Testis (tissue), 3 donors: ENCODE results near the gene FBXL13. TPM values are rescaled to one million over a fixed set of nuclear protein-coding genes. Genes with fewer than 3 reads are reported as not detected.

ENCODE experiments used
- DNase-seq: peaks from one replicate; pipeline ENCODE4 v3.0.0-alpha.2; 2019
- H3K27ac ChIP-seq, 2 donors: fragments of 200-600 bp; sonication (generic); one replicate each; pipeline ENCODE4 v1.5.1; 2019
- H3K27me3 ChIP-seq: fragments of 200-600 bp; sonication (generic); one replicate; pipeline ENCODE4 v1.5.1; 2019
- H3K36me3 ChIP-seq: fragments of 200-600 bp; sonication (generic); one replicate; pipeline ENCODE4 v1.5.1; 2017; ENCODE audit warnings: low read depth; ENCODE audit errors: missing control alignments
- H3K4me1 ChIP-seq: fragments of 200-600 bp; sonication (generic); one replicate; pipeline ENCODE4 v1.5.1; 2019
- H3K4me3 ChIP-seq, 2 donors: fragments of 200-600 bp; sonication (generic); one replicate each; pipeline ENCODE4 v1.5.1; 2017 to 2019
- H3K9me3 ChIP-seq: fragments of 200-600 bp; sonication (generic); one replicate; pipeline ENCODE4 v1.5.1; 2017
- POLR2A ChIP-seq: fragments of 450-650 bp; IDR thresholded peaks from one replicate; pipeline ENCODE4 v1.6.1; 2017; ENCODE audit warnings: antibody characterized with exemption, mild to moderate bottlenecking, moderate library complexity
- WGBS, 2 donors: methylation state at CpG; one replicate each; pipeline ENCODE4 v1.1.5; 2018; 5-methylcytosine and 5-hydroxymethylcytosine counted together
- intact Hi-C: fragments of 100-400 bp; cut with DNase I; formaldehyde crosslinking; loops from one replicate; pipeline ENCODE4 v1.15.1; 2023; ENCODE audit warnings: low total_unique reads
- polyA plus RNA-seq: library from polyadenylated mRNA; stranded (reverse); fragments of 350-450 nt; fragmentation: Illumina TruSeq; extraction: RNeasy Lipid Tissue Mini Kit (QIAGEN cat#74804); gene quantifications from one replicate; pipeline ENCODE4 v1.2.3, GENCODE V29; 2014; ENCODE audit warnings: low read depth, low replicate concordance; ENCODE audit not compliant: insufficient read depth
- total RNA-seq, 2 donors: library from RNA; depleted of rRNA; stranded (reverse); fragments of >200 nt; gene quantifications; one replicate each; pipeline ENCODE4 v1.2.3, GENCODE V29; 2016
- TF ChIP-seq, protein P1 (sequence below), 3 experiments: fragments of 450-650 bp in 2 of 3; fragments of 200-600 bp in 1 of 3; sonication (generic) in 1 of 3; IDR thresholded peaks; one replicate each; pipeline ENCODE4 v1.5.1; 2016 to 2019; ENCODE audit warnings: antibody characterized with exemption in 3 of 3, mild to moderate bottlenecking in 2 of 3, moderate library complexity in 1 of 3

Gene FBXL13
- total and polyA plus RNA-seq, 3 donors from 2014 or later, result 21.1 to 38.8 (median 28.6) TPM

DNA sequence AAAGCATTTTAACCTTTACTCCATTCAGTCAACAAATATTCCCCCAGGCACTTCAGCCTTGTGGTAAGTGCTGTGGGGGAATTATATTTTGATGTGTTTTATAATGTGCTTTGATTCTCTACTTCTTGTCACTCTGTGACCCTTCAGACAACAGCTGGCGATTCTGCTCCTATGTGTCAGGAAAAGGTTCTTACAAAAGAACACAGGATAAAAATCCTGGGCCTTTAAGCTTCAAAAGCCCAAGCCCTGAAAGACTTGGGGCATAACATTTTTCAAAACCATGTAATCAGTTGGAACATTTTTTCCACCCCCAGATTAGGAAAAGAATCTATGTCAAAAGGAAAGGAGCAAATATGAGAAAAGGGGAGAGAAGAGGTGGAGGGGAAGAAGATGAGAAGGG is 199.6 kb downstream of the FBXL13 start:
- Histone ChIP-seq H3K9me3 (no peaks in the 10 kb centered on the region), H3K4me1 (no peaks in the 10 kb centered on the region), H3K27me3 (no peaks in the 10 kb centered on the region), H3K27ac (no peak overlapping the region), H3K36me3 (no peaks in the 10 kb centered on the region), H3K4me3 (no peak overlapping the region)
- 83 to 88% methylated on average over 1 of the region's 1 CpG for WGBS, 2 donors
- intact Hi-C loops, result no loop called here
- TF ChIP-seq, protein P1, sequence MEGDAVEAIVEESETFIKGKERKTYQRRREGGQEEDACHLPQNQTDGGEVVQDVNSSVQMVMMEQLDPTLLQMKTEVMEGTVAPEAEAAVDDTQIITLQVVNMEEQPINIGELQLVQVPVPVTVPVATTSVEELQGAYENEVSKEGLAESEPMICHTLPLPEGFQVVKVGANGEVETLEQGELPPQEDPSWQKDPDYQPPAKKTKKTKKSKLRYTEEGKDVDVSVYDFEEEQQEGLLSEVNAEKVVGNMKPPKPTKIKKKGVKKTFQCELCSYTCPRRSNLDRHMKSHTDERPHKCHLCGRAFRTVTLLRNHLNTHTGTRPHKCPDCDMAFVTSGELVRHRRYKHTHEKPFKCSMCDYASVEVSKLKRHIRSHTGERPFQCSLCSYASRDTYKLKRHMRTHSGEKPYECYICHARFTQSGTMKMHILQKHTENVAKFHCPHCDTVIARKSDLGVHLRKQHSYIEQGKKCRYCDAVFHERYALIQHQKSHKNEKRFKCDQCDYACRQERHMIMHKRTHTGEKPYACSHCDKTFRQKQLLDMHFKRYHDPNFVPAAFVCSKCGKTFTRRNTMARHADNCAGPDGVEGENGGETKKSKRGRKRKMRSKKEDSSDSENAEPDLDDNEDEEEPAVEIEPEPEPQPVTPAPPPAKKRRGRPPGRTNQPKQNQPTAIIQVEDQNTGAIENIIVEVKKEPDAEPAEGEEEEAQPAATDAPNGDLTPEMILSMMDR (IDR thresholded peaks at IDR 0.05), result no peak
- no peak for TF ChIP-seq POLR2A
- no peak for DNase-seq

- no peaks in the 10 kb centered on the region for H3K4me1 ChIP-seq
- no peaks in the 10 kb centered on the region for H3K36me3 ChIP-seq
- H3K27ac ChIP-seq, result no peak overlapping the region
- no peak for TF ChIP-seq POLR2A
- TF ChIP-seq, protein P1 (IDR thresholded peaks at IDR 0.05), result no peak
- intact Hi-C loops, result no loop called here
- WGBS, 2 donors, result 85 to 93% methylated on average over 5 of the region's 5 CpGs
- no peak for DNase-seq
- no peaks in the 10 kb centered on the region for H3K9me3 ChIP-seq
- H3K27me3 ChIP-seq, result no peaks in the 10 kb centered on the region
- no peak overlapping the region for H3K4me3 ChIP-seq
Measured at GRCh38 chr7:102874166-102874829, 200.3 kb downstream of the FBXL13 start.

DNA sequence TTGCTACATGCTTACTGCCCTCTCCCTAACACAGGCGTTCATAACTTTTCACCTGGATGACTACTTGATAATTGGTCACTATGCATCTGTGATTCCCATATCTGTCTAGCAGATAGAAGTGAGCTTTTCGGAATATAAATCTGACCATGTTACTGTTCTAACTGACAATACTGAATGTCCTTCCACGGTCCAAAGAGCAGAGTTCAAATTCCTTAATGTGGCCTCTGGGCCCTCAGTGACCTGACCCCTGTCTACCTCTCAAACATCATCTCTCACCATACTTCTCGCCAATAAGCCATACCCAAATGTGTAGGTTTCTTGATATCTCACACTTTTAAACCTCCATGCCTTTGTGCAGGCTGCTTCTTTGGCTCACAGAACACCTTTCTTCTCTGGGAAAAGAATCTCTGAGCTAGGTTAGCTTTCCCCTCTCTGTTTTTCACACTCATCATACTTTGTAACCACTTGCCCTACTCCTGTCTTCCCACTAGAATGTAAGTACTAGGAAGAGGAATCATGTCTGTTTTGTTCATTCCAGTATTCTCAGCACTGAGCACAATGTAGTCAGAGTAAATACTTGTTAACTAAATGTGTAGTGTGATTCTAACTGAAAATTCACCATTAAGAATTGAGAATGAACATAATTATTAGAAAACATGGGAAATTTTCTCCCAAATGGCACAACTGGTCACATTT is 201.0 kb downstream of the FBXL13 start:
- H3K36me3 ChIP-seq, result no peaks in the 10 kb centered on the region
- H3K27me3 ChIP-seq, result no peaks in the 10 kb centered on the region
- H3K4me1 ChIP-seq, result no peaks in the 10 kb centered on the region
- intact Hi-C loops, result no loop called here
- H3K9me3 ChIP-seq, result no peaks in the 10 kb centered on the region
- H3K4me3 ChIP-seq, result no peak overlapping the region
- no peak overlapping the region for H3K27ac ChIP-seq
- no peak for DNase-seq
- no peak for TF ChIP-seq POLR2A
- TF ChIP-seq, protein P1 (IDR thresholded peaks at IDR 0.05), result no peak
- 84 to 86% methylated on average over 4 of the region's 4 CpGs for WGBS, 2 donors

DNA sequence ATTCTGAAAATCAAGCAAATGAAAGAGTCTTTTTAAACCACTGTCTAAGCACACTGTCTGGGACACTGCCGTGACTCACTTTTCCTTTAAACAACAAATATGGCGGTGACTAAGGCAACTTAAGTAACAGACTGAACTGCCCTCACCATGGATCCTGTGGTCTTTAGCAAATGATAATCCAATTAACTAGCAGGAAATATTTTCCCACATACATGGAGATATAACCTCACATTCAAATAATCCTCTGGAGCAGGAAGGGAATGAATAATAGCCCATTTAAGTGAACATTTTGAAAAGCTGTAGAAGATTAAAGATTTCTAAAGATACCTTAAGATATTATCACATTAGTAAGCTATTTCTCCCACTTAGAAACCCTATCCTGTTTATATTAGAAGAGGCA is 202.1 kb downstream of the FBXL13 start:
- intact Hi-C loops, result no loop called here
- Histone ChIP-seq H3K4me3 (no peak overlapping the region), H3K27ac (no peak overlapping the region), H3K36me3 (no peaks in the 10 kb centered on the region), H3K4me1 (no peaks in the 10 kb centered on the region), H3K27me3 (no peaks in the 10 kb centered on the region), H3K9me3 (no peaks in the 10 kb centered on the region)
- WGBS, 2 donors, result 97 to 100% methylated on average over 2 of the region's 2 CpGs
- TF ChIP-seq POLR2A, result no peak
- TF ChIP-seq, protein P1 (IDR thresholded peaks at IDR 0.05), result no peak
- DNase-seq, result no peak
